Liver (tissue), 9 donors: ENCODE data around the gene IGF2BP1. TPM values are rescaled to one million over a fixed set of nuclear protein-coding genes. Genes with fewer than 3 reads are reported as not detected.

ENCODE experiments used
- DNase-seq: peaks from one replicate; pipeline ENCODE4 v3.0.0-alpha.2; 2017; ENCODE audit warnings: low spot score
- H3K27ac ChIP-seq, 2 donors: one replicate each; pipeline ENCODE4 v1.7.0; 2013; ENCODE audit warnings: inconsistent platforms in 2 of 2, low read length in 2 of 2, control low read depth in 1 of 2, low read depth in 1 of 2, mild to moderate bottlenecking in 1 of 2
- H3K27me3 ChIP-seq, 4 donors: one replicate each; pipeline versions ENCODE4 v1.6.1 to v1.7.0; 2013; ENCODE audit warnings: low read length in 3 of 4, inconsistent platforms in 1 of 4, mild to moderate bottlenecking in 1 of 4, moderate library complexity in 1 of 4; ENCODE audit not compliant: control insufficient read depth in 4 of 4, insufficient read depth in 4 of 4
- H3K36me3 ChIP-seq, 4 donors: one replicate each; pipeline versions ENCODE4 v1.6.1 to v1.7.0; 2013; ENCODE audit warnings: low read length in 3 of 4, mild to moderate bottlenecking in 3 of 4, low read depth in 1 of 4, moderate library complexity in 1 of 4; ENCODE audit not compliant: control insufficient read depth in 4 of 4, insufficient read depth in 3 of 4
- H3K4me1 ChIP-seq, 4 donors: one replicate each; pipeline versions ENCODE4 v1.6.1 to v1.7.0; 2013; ENCODE audit warnings: low read length in 3 of 4, mild to moderate bottlenecking in 3 of 4, moderate library complexity in 1 of 4; ENCODE audit not compliant: control insufficient read depth in 4 of 4, insufficient read depth in 4 of 4
- H3K4me3 ChIP-seq, 3 donors: one replicate each; pipeline versions ENCODE4 v1.6.1 to v1.7.0; 2013; ENCODE audit warnings: low read length in 3 of 3, control low read depth in 1 of 3, low read depth in 1 of 3, mild to moderate bottlenecking in 1 of 3
- H3K9ac ChIP-seq, 2 donors: one replicate each; pipeline ENCODE4 v1.7.0; 2013; ENCODE audit warnings: low read length in 2 of 2, mild to moderate bottlenecking in 2 of 2, moderate library complexity in 2 of 2, control low read depth in 1 of 2, low read depth in 1 of 2
- H3K9me3 ChIP-seq, 4 donors: one replicate each; pipeline versions ENCODE4 v1.6.1 to v1.7.0; 2013; ENCODE audit warnings: low read length in 3 of 4; ENCODE audit not compliant: control insufficient read depth in 4 of 4
- EGR1 ChIP-seq, 2 donors: IDR thresholded peaks; 2 replicates each; pipeline ENCODE4 v1.6.1; 2016 to 2018; ENCODE audit warnings: antibody characterized with exemption in 2 of 2, low read depth in 2 of 2
- FOXA1 ChIP-seq: IDR thresholded peaks from 2 replicates; pipeline ENCODE4 v1.6.1; 2016; ENCODE audit warnings: antibody characterized with exemption
- GABPA ChIP-seq, 2 donors: IDR thresholded peaks in 1 of 2; conservative IDR thresholded peaks in 1 of 2; 2 replicates each; pipeline ENCODE4 v1.6.1; 2016; ENCODE audit warnings: antibody characterized with exemption in 2 of 2, mild to moderate bottlenecking in 1 of 2, moderate library complexity in 1 of 2
- HNF4A ChIP-seq, 2 donors: conservative IDR thresholded peaks; 2 replicates each; pipeline ENCODE4 v1.6.1; 2016; ENCODE audit warnings: antibody characterized with exemption in 2 of 2, mild to moderate bottlenecking in 2 of 2
- HNF4G ChIP-seq: IDR thresholded peaks from 2 replicates; pipeline ENCODE4 v1.6.1; 2016; ENCODE audit warnings: antibody characterized with exemption
- JUND ChIP-seq, 2 donors: IDR thresholded peaks; 2 replicates each; pipeline ENCODE4 v1.6.1; 2016; ENCODE audit warnings: antibody characterized with exemption in 2 of 2
- NR2F2 ChIP-seq: IDR thresholded peaks from 2 replicates; pipeline ENCODE4 v1.6.1; 2016; ENCODE audit warnings: antibody characterized with exemption
- RXRA ChIP-seq, 2 donors: IDR thresholded peaks; 2 replicates each; pipeline ENCODE4 v1.6.1; 2017 to 2018; ENCODE audit warnings: antibody characterized with exemption in 2 of 2, mild to moderate bottlenecking in 1 of 2
- SP1 ChIP-seq: IDR thresholded peaks from 2 replicates; pipeline ENCODE4 v1.6.1; 2018; ENCODE audit warnings: antibody characterized with exemption, mild to moderate bottlenecking
- YY1 ChIP-seq: IDR thresholded peaks from 2 replicates; pipeline ENCODE4 v1.6.1; 2016; ENCODE audit warnings: antibody characterized with exemption, mild to moderate bottlenecking
- WGBS: extraction: QIAGEN DNeasy Blood & Tissue Kit; methylation state at CpG from one replicate; pipeline ENCODE4 v1.1.7; 2013; 5-methylcytosine and 5-hydroxymethylcytosine counted together
- polyA plus RNA-seq, 2 donors: library from polyadenylated mRNA; stranded (reverse) in 1 of 2; unstranded in 1 of 2; fragments of 200-250 nt in 1 of 2; fragments of >200 nt in 1 of 2; fragmentation: Nextera tagmentation in 1 of 2; extraction: Ambion mirVana in 1 of 2; gene quantifications; one replicate each; pipeline versions ENCODE4 v1.2.1 to v1.2.3, GENCODE V29; 2013 to 2015
- total RNA-seq, 2 donors: library from RNA; depleted of rRNA; stranded (reverse); fragments of >200 nt; gene quantifications; one replicate each; pipeline ENCODE4 v1.2.3, GENCODE V29; 2014
- TF ChIP-seq, protein P1 (sequence below): IDR thresholded peaks from 2 replicates; pipeline ENCODE4 v1.6.1; 2016; ENCODE audit warnings: antibody characterized with exemption
- TF ChIP-seq, protein P2 (sequence below): IDR thresholded peaks from 2 replicates; pipeline ENCODE4 v1.6.1; 2016; ENCODE audit warnings: antibody characterized with exemption, mild to moderate bottlenecking
- TF ChIP-seq, protein P3 (sequence below): fragments of 150-350 bp; IDR thresholded peaks from 2 replicates; pipeline ENCODE4 v1.5.1; 2017; ENCODE audit warnings: improper control_type of control experiment, low read depth, low read length; ENCODE audit not compliant: missing input control
- donor health status: healthy.
- donor health status: healthy.
- donor health status: healthy.
- donor health status: healthy.
- donor health status: healthy.

IGF2BP1 gene
- total and polyA plus RNA-seq, 4 donors: 22.6 TPM; not detected in 3

DNA sequence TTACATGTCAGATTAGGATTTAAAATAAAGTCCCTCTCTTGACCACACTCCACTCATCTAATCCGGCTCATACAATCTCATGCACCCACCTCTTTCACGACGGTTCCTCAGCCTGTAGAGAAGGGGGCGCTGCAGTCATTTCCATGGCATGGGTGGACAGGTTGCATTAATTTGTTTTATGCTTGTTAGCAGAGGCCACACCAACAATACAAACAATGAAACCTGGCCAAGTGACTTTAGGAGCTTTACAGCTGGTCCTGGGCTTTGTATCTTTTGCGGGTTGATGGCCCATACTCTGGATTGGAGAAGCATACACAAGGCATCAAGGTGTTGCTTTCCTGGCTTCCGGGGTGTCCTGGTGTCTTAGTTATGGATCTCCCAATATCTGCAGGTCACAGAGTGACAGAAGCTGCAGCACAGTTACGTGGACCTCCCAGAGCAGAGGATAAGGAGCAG lies 42.9 kb upstream of the IGF2BP1 start:
- WGBS: 26% methylated on average over 7 of the region's 7 CpGs
- no peaks in the 10 kb centered on the region for H3K9me3 ChIP-seq
- H3K27me3 ChIP-seq: peaks cover 0 to 2% (median under 1%) of the 10 kb centered on the region in 4 donors
- H3K27ac ChIP-seq: no peak overlapping the region
- no peaks in the 10 kb centered on the region for H3K4me1 ChIP-seq
- TF ChIP-seq EGR1 (IDR thresholded peaks at IDR 0.05; ENCODE audit: low read depth in 2 of 2) (no peak), FOXA1 (no peak), HNF4G (no peak), RXRA (IDR thresholded peaks at IDR 0.05) (no peak), NR2F2 (no peak), HNF4A (conservative IDR thresholded peaks at IDR 0.05) (no peak), GABPA (IDR thresholded peaks at IDR 0.05 in 1 of 2, conservative IDR thresholded peaks at IDR 0.05 in 1 of 2) (no peak), SP1 (no peak)
- TF ChIP-seq, protein P1, sequence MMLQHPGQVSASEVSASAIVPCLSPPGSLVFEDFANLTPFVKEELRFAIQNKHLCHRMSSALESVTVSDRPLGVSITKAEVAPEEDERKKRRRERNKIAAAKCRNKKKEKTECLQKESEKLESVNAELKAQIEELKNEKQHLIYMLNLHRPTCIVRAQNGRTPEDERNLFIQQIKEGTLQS: no peak
- TF ChIP-seq, protein P2, sequence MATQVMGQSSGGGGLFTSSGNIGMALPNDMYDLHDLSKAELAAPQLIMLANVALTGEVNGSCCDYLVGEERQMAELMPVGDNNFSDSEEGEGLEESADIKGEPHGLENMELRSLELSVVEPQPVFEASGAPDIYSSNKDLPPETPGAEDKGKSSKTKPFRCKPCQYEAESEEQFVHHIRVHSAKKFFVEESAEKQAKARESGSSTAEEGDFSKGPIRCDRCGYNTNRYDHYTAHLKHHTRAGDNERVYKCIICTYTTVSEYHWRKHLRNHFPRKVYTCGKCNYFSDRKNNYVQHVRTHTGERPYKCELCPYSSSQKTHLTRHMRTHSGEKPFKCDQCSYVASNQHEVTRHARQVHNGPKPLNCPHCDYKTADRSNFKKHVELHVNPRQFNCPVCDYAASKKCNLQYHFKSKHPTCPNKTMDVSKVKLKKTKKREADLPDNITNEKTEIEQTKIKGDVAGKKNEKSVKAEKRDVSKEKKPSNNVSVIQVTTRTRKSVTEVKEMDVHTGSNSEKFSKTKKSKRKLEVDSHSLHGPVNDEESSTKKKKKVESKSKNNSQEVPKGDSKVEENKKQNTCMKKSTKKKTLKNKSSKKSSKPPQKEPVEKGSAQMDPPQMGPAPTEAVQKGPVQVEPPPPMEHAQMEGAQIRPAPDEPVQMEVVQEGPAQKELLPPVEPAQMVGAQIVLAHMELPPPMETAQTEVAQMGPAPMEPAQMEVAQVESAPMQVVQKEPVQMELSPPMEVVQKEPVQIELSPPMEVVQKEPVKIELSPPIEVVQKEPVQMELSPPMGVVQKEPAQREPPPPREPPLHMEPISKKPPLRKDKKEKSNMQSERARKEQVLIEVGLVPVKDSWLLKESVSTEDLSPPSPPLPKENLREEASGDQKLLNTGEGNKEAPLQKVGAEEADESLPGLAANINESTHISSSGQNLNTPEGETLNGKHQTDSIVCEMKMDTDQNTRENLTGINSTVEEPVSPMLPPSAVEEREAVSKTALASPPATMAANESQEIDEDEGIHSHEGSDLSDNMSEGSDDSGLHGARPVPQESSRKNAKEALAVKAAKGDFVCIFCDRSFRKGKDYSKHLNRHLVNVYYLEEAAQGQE: no peak
- H3K4me3 ChIP-seq: no peak overlapping the region
- no peak for DNase-seq
- H3K9ac ChIP-seq: no peak overlapping the region
- no peaks in the 10 kb centered on the region for H3K36me3 ChIP-seq

DNA sequence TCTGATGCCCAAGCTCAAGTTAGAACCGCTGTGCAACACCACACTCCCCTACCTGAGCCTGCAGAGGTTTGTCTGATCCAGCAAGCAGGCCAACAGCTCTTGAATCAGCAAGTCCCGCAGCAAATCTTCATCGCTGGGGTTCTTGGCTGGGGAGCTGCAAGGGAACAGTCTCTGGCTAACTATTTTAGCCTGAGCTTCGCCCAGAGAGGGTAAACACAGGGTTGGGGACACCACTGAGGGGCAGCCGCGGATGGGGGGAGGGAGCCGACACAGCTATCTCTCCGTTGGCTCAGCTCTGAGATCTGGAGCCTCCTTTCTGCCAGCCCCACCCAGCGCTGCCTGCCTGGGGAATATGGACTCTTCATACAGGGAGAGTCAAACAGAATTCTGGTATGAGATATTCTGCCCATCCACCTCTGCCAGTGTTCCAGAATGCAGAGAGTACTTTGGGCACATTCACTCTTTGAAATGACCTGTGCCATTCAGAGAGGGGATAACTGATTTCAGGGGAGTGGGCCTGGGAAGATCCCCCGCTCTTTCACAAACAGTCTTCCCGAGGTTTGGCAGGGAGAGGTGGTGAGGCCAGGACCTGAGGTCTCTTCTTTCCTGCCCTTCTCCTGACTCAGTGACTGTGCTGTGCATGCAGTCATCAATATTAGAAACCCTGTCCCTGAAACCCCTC lies 36.2 kb upstream of the IGF2BP1 start:
- WGBS: 21% methylated on average over 11 of the region's 11 CpGs
- Histone ChIP-seq H3K27me3 (peaks cover 0 to 5% (median 2%) of the 10 kb centered on the region in 4 donors), H3K36me3 (no peaks in the 10 kb centered on the region), H3K27ac (no peak overlapping the region), H3K4me3 (no peak overlapping the region), H3K9me3 (no peaks in the 10 kb centered on the region), H3K9ac (no peak overlapping the region), H3K4me1 (no peaks in the 10 kb centered on the region)
- DNase-seq: no peak
- TF ChIP-seq JUND (IDR thresholded peaks at IDR 0.05) (no peak), YY1 (no peak)
- TF ChIP-seq, protein P3, sequence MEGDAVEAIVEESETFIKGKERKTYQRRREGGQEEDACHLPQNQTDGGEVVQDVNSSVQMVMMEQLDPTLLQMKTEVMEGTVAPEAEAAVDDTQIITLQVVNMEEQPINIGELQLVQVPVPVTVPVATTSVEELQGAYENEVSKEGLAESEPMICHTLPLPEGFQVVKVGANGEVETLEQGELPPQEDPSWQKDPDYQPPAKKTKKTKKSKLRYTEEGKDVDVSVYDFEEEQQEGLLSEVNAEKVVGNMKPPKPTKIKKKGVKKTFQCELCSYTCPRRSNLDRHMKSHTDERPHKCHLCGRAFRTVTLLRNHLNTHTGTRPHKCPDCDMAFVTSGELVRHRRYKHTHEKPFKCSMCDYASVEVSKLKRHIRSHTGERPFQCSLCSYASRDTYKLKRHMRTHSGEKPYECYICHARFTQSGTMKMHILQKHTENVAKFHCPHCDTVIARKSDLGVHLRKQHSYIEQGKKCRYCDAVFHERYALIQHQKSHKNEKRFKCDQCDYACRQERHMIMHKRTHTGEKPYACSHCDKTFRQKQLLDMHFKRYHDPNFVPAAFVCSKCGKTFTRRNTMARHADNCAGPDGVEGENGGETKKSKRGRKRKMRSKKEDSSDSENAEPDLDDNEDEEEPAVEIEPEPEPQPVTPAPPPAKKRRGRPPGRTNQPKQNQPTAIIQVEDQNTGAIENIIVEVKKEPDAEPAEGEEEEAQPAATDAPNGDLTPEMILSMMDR: no peak
